Fibroblast of pulmonary artery (primary cell): ENCODE measurements around the gene TSEN54.

Experiments
- DNase-seq: peaks from one replicate; pipeline ENCODE4 v3.0.0-alpha.2; 2010; ENCODE audit warnings: low read depth
- H3K4me3 ChIP-seq: replicated peaks from 2 replicates; pipeline ENCODE4 v1.5.1; 2011; ENCODE audit warnings: low read depth, mild to moderate bottlenecking, control low read depth, low read length, moderate library complexity
- TF ChIP-seq, protein P1 (sequence below): IDR thresholded peaks from 2 replicates; pipeline ENCODE4 v1.5.1; 2011; ENCODE audit warnings: mild to moderate bottlenecking, control low read depth, low read length, inconsistent platforms; ENCODE audit errors: missing control alignments

TSEN54 gene

GRCh38 chr17:75499313-75500022, 16.9 kb upstream of the TSEN54 start:
- DNase-seq, result peak; percentile 20
- TF ChIP-seq, protein P1, sequence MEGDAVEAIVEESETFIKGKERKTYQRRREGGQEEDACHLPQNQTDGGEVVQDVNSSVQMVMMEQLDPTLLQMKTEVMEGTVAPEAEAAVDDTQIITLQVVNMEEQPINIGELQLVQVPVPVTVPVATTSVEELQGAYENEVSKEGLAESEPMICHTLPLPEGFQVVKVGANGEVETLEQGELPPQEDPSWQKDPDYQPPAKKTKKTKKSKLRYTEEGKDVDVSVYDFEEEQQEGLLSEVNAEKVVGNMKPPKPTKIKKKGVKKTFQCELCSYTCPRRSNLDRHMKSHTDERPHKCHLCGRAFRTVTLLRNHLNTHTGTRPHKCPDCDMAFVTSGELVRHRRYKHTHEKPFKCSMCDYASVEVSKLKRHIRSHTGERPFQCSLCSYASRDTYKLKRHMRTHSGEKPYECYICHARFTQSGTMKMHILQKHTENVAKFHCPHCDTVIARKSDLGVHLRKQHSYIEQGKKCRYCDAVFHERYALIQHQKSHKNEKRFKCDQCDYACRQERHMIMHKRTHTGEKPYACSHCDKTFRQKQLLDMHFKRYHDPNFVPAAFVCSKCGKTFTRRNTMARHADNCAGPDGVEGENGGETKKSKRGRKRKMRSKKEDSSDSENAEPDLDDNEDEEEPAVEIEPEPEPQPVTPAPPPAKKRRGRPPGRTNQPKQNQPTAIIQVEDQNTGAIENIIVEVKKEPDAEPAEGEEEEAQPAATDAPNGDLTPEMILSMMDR, result no peak
- H3K4me3 ChIP-seq, result no peak overlapping the region

DNA sequence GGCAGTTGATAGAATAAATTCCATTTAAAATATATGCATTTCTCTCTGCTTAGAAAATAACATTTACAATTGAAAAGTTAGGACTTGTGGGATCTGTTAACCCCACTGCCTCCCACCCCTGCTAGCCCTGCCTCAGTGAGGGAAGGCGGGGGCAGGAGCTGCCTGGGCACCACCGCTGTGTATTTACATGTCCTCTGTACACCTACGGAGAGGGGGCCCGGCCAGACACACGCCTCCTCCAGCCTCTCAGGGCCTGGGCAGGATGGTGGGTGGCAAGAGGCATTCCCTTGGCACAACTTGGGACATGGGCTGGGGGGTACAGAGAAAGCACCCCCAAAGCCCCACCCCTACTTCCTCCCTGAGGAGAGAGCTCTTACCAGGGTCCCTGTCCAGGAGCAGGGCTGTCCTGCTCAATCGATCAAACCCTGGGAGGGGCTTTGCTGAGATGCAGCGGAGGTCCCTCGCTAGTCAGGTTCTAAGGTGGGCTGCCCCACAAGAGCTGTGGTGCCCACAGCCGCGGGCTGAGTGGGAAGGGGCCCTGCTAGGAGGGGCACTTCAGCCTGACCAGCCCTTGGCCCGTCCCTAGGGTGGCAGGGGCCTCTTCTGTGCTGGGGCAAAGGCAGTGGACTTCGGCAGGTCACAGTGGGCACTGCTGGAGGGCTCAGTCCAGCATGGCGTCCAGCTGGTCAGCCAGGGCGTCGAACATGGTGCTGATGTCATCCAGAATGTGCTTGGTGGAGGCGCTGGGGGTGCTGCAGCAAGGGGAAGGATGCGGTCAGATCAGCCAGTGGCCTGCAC, 15.7 kb upstream of the TSEN54 start:
- DNase-seq, result no peak
- no peak overlapping the region for H3K4me3 ChIP-seq
- TF ChIP-seq, protein P1, result no peak

DNA sequence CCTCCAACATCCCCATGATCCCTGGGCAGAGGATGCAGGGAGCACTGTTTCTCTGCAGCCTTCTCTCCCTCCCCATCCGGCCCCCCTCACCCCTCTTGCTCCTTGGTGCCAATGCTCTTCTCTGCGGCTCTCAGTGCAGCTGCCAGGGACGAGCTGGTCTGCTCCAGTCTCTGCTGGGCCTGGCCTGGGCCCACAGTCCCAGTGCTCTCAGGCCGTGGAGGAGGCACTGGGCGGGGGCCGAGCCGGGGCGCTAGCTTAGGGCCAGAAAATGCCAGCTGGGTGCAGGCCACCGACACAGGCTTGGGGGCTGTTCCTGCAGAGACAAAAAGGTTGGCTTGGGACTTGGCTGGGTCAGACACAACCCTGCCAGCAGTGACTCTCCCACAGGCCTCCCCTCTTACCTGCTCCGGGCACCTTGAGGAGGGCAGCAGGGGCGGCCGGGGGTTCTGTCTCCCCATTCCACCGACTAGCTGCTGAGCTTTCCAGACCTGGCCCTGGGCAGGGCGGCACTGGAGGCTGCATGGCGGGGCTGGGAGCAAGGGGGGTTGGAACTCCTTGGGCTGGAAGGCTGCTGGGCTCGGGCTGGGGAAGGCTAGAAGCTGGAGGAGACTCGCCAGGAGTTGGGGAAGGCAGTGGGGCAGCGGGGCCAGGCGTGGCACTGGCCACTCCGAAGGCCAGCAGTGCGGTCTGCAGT, 14.8 kb upstream of the TSEN54 start:
- TF ChIP-seq, protein P1, result no peak
- no peak for DNase-seq
- H3K4me3 ChIP-seq, result no peak overlapping the region

DNA sequence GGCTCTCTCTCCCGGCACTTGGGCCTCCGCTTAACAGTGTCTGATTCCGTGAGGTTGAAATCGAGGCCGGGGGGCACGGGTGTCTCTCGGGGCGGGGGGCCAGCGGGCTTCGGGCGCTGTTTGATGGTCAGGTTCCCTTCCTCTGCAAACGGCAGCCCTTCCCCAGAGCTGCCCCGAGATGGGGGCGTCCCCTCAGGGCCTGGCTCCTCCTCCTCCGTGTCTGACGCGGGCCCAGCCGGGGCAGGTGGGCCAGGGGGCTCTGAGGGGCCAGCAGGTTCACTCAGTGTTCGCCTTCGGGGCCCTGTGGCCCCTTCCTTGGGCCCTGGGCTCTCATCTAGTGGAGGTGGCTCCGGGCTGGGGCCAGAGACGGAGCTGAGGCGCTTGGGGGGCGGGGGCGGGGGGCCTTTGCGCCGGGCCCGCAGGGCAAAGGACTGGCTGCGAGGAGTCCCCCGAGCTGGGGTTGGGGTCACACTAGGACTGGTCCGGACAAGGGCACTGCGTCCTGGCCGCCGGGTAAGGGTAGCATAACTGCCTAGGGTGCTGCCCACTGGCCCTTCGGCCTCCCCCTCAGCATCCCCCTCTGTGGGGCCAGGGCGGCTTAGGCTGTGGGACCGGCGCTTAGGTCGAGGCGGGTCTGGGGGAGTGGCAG, 14.1 kb upstream of the TSEN54 start:
- H3K4me3 ChIP-seq, result no peak overlapping the region
- DNase-seq, result no peak
- TF ChIP-seq, protein P1, result no peak

GRCh38 chr17:75502721-75503329, 13.5 kb upstream of the TSEN54 start:
- TF ChIP-seq, protein P1, result no peak
- no peak overlapping the region for H3K4me3 ChIP-seq
- no peak for DNase-seq

GRCh38 chr17:75503337-75503950, 12.9 kb upstream of the TSEN54 start:
- H3K4me3 ChIP-seq, result no peak overlapping the region
- TF ChIP-seq, protein P1, result no peak
- no peak for DNase-seq
